ENCODE data around the gene LYAR. TPM values are rescaled to one million over a fixed set of nuclear protein-coding genes. Genes with fewer than 3 reads are reported as not detected.

The LYAR gene
- total and polyA plus RNA-seq, 2 of the 4 experiments (the other 2 are of a cell fraction) = 5.4 to 8.2 TPM

DNA sequence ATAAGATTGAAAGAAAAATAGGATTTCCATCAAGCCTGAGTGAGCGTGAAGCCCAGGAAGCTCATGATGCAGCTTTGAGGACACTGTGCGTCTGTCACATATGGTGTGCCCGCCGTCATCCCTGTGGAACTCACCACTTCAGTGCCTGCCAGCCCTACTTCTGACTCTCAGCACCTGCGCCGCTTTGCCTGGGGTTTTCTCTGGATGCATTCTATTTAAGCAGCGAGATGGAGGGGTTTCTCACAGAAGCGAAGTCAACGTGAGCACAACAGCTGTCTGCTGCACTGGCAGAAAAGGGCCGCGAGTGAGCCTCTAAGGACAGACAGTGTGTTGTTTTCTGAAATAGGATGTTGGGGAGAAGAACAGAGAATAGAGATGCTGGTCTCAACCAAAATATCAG is 35.8 kb downstream of the LYAR start:
- BruUV-seq (replicated peaks) = no TSS peak
- H3K4ac ChIP-seq (ENCODE audit: low read depth, low read length) = no peak overlapping the region
- H3K4me3 ChIP-seq (ENCODE audit: insufficient read depth, low read depth, low read length) = no peak overlapping the region
- no peak overlapping the region for H3K4me2 ChIP-seq (ENCODE audit: low read depth, low read length)
- H2AK5ac ChIP-seq (ENCODE audit: low read depth, low read length) = no peak overlapping the region
- H4K91ac ChIP-seq (ENCODE audit: insufficient read depth, low read depth, low read length) = no peak overlapping the region
- no peak overlapping the region for H3K56ac ChIP-seq (ENCODE audit: extremely low read depth, insufficient read depth, low read length)
- H2AK9ac ChIP-seq (replicated peaks; ENCODE audit: low read depth, low read length, poor library complexity) = no peak overlapping the region
- CTCF ChIA-PET = no interaction called here
- H3K14ac ChIP-seq (replicated peaks; ENCODE audit: low read depth, low read length) = no peak overlapping the region
- H3K36me3 ChIP-seq (ENCODE audit: control insufficient read depth, insufficient read depth, low read length) = no peaks in the 10 kb centered on the region
- no peak overlapping the region for H4K8ac ChIP-seq (ENCODE audit: low read depth in 2 of 2, low read length in 2 of 2)
- DNase-seq = no peak
- no peak overlapping the region for H3K27ac ChIP-seq (ENCODE audit: insufficient read depth, low read length)
- in situ Hi-C loops (cut with MboI; ENCODE audit: low sequenced_read_pairs) = loop anchor here (5.0 kb wide), 1 partner anchor 88 kb away; no protein-coding TSS in a partner anchor
- no peak overlapping the region for H3K18ac ChIP-seq (ENCODE audit: low read depth, low read length)
- no peak overlapping the region for H2BK20ac ChIP-seq (ENCODE audit: low read depth, low read length)
- no peak for TF ChIP-seq USF2 (IDR thresholded peaks at IDR 0.05; ENCODE audit: low read depth, low read length)
- no peak for TF ChIP-seq RAD21 (IDR thresholded peaks at IDR 0.05; ENCODE audit: low read length)
- TF ChIP-seq, protein P1, sequence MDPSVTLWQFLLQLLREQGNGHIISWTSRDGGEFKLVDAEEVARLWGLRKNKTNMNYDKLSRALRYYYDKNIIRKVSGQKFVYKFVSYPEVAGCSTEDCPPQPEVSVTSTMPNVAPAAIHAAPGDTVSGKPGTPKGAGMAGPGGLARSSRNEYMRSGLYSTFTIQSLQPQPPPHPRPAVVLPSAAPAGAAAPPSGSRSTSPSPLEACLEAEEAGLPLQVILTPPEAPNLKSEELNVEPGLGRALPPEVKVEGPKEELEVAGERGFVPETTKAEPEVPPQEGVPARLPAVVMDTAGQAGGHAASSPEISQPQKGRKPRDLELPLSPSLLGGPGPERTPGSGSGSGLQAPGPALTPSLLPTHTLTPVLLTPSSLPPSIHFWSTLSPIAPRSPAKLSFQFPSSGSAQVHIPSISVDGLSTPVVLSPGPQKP (IDR thresholded peaks at IDR 0.05; ENCODE audit: borderline replicate concordance, low read depth, low read length) = no peak
- TF ChIP-seq CHD1 (IDR thresholded peaks at IDR 0.05; ENCODE audit: low read depth, low read length) = no peak
- TF ChIP-seq NFE2L2 (IDR thresholded peaks at IDR 0.05; ENCODE audit: low read depth, low read length) = no peak
- no peak for TF ChIP-seq SMC3 (IDR thresholded peaks at IDR 0.05; ENCODE audit: low read depth, low read length)
- no peak for TF ChIP-seq FOS (IDR thresholded peaks at IDR 0.05; ENCODE audit: low read depth, low read length)
- no peak for TF ChIP-seq MAZ (IDR thresholded peaks at IDR 0.05; ENCODE audit: borderline replicate concordance, low read depth, low read length)
- no peak for TF ChIP-seq MAFK (IDR thresholded peaks at IDR 0.05; ENCODE audit: low read depth, low read length)
- no peak for TF ChIP-seq POLR2A (IDR thresholded peaks at IDR 0.05; ENCODE audit: low read depth, low read length)
- TF ChIP-seq, protein P2, sequence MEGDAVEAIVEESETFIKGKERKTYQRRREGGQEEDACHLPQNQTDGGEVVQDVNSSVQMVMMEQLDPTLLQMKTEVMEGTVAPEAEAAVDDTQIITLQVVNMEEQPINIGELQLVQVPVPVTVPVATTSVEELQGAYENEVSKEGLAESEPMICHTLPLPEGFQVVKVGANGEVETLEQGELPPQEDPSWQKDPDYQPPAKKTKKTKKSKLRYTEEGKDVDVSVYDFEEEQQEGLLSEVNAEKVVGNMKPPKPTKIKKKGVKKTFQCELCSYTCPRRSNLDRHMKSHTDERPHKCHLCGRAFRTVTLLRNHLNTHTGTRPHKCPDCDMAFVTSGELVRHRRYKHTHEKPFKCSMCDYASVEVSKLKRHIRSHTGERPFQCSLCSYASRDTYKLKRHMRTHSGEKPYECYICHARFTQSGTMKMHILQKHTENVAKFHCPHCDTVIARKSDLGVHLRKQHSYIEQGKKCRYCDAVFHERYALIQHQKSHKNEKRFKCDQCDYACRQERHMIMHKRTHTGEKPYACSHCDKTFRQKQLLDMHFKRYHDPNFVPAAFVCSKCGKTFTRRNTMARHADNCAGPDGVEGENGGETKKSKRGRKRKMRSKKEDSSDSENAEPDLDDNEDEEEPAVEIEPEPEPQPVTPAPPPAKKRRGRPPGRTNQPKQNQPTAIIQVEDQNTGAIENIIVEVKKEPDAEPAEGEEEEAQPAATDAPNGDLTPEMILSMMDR (conservative IDR thresholded peaks at IDR 0.05; ENCODE audit: low read depth, low read length) = no peak
- no peak overlapping the region for H4K5ac ChIP-seq (ENCODE audit: low read depth, low read length)
- H3K27me3 ChIP-seq (ENCODE audit: control insufficient read depth, insufficient read depth, low read length) = peaks cover 20% of the 10 kb centered on the region
- WGBS, 2 experiments (ENCODE audit: extremely low coverage in 2 of 2, insufficient read length in 1 of 2) = 67% methylated on average over 1 of the region's 11 CpGs; no CpG with 5 or more reads in 1 of the 2 experiments
- no peak overlapping the region for H2AFZ ChIP-seq (replicated peaks; ENCODE audit: low read length, poor library complexity)
- no peaks in the 10 kb centered on the region for H3K79me1 ChIP-seq (ENCODE audit: low read depth in 1 of 2, low read length in 2 of 2)
- H2BK120ac ChIP-seq (ENCODE audit: low read depth, low read length) = no peak overlapping the region
- H2BK15ac ChIP-seq (ENCODE audit: low read depth, low read length) = no peak overlapping the region
- no peak overlapping the region for H3K23ac ChIP-seq (ENCODE audit: low read depth, low read length)
- no peak for ATAC-seq (ENCODE audit: low read depth)
- no peaks in the 10 kb centered on the region for H3K9me3 ChIP-seq (ENCODE audit: control insufficient read depth, insufficient read depth, low read length)
- H2BK5ac ChIP-seq (ENCODE audit: low read depth, low read length, poor library complexity, severe bottlenecking) = no peak overlapping the region
- no peak overlapping the region for H3K9ac ChIP-seq (ENCODE audit: low read depth, low read length)
- dilution Hi-C loops (cut with HindIII; ENCODE audit: low sequenced_read_pairs, unreplicated experiment) = no loop called here
- H3K4me1 ChIP-seq (ENCODE audit: control insufficient read depth, insufficient read depth, low read length) = no peaks in the 10 kb centered on the region
- POLR2A ChIA-PET (ENCODE audit: unreplicated experiment) = no interaction called here
- intact Hi-C loops (cut with micrococcal nuclease) = no loop called here
- H4K20me1 ChIP-seq (ENCODE audit: insufficient read depth, low read length) = no peaks in the 10 kb centered on the region
- no peaks in the 10 kb centered on the region for H3K9me1 ChIP-seq (ENCODE audit: insufficient read depth, low read length)
